Suprapubic skin (tissue), 4 donors: ENCODE measurements around the gene MFAP3L.

ENCODE experiments used
- POLR2A ChIP-seq, 2 donors: fragments of 450-650 bp; IDR thresholded peaks; one replicate each; pipeline ENCODE4 v1.6.1; 2017; ENCODE audit warnings: antibody characterized with exemption in 2 of 2, mild to moderate bottlenecking in 2 of 2, moderate library complexity in 2 of 2
- POLR2AphosphoS5 ChIP-seq, 3 donors: sonication (generic); formaldehyde crosslinking; IDR thresholded peaks; one replicate each; pipeline ENCODE4 v1.6.1; 2017; ENCODE audit warnings: antibody characterized with exemption in 3 of 3
- TF ChIP-seq, protein P1 (sequence below), 2 donors: fragments of 200-600 bp in 1 of 2; fragments of 450-650 bp in 1 of 2; sonication (generic) in 1 of 2; IDR thresholded peaks; one replicate each; pipeline ENCODE4 v1.5.1; 2016 to 2019; ENCODE audit warnings: antibody characterized with exemption in 2 of 2, mild to moderate bottlenecking in 1 of 2, moderate library complexity in 1 of 2

DNA sequence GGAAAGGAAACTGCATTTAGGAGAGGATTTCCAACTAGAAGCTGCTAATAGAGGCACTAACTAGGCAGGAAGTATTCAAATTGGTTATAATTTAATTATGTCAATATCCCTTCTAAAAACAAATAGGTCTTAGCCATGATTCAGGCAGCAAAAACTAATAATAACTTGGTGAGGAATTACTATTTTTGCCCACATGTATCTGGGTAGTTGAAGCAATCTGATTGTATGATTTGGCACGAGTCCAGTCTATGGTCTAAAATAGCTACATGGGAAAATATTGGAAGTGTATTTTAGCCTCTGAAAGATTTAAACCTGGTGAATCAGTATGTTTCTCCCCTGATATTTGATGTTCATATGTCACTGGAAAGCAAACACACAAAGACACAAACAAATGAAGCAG, 62.2 kb downstream of the MFAP3L start:
- TF ChIP-seq POLR2AphosphoS5 (IDR thresholded peaks at IDR 0.05) = no peak
- TF ChIP-seq, protein P1, sequence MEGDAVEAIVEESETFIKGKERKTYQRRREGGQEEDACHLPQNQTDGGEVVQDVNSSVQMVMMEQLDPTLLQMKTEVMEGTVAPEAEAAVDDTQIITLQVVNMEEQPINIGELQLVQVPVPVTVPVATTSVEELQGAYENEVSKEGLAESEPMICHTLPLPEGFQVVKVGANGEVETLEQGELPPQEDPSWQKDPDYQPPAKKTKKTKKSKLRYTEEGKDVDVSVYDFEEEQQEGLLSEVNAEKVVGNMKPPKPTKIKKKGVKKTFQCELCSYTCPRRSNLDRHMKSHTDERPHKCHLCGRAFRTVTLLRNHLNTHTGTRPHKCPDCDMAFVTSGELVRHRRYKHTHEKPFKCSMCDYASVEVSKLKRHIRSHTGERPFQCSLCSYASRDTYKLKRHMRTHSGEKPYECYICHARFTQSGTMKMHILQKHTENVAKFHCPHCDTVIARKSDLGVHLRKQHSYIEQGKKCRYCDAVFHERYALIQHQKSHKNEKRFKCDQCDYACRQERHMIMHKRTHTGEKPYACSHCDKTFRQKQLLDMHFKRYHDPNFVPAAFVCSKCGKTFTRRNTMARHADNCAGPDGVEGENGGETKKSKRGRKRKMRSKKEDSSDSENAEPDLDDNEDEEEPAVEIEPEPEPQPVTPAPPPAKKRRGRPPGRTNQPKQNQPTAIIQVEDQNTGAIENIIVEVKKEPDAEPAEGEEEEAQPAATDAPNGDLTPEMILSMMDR (IDR thresholded peaks at IDR 0.05) = no peak
- TF ChIP-seq POLR2A (IDR thresholded peaks at IDR 0.05) = no peak
